Ishikawa (cell line): ENCODE results near the gene ZBTB11.

ENCODE experiments used
- CEBPB ChIP-seq: IDR thresholded peaks from 2 replicates; pipeline ENCODE4 v1.6.1; 2012
- EGR1 ChIP-seq: IDR thresholded peaks from 2 replicates; pipeline ENCODE4 v1.6.1; 2012
- EP300 ChIP-seq: IDR thresholded peaks from 2 replicates; pipeline ENCODE4 v1.6.1; 2012; ENCODE audit warnings: borderline replicate concordance
- MAX ChIP-seq: IDR thresholded peaks from 2 replicates; pipeline ENCODE4 v1.6.1; 2012
- RAD21 ChIP-seq: IDR thresholded peaks from 2 replicates; pipeline ENCODE4 v1.6.1; 2012; ENCODE audit warnings: low read depth
- REST ChIP-seq: IDR thresholded peaks from 2 replicates; pipeline ENCODE4 v1.6.1; 2012; ENCODE audit warnings: low read depth, mild to moderate bottlenecking
- TAF1 ChIP-seq: IDR thresholded peaks from 2 replicates; pipeline ENCODE4 v1.6.1; 2012; ENCODE audit warnings: low read depth, mild to moderate bottlenecking

GRCh38 chr3:101675709-101676215 lies 1.2 kb downstream of the ZBTB11 start:
- TF ChIP-seq CEBPB = no peak
- TF ChIP-seq TAF1 = no peak
- TF ChIP-seq EGR1 = peak; percentile 49; the same call in 1 of the 2 replicates
- TF ChIP-seq RAD21 = no peak
- no peak for TF ChIP-seq MAX
- no peak for TF ChIP-seq REST
- TF ChIP-seq EP300 = no peak
